ENCODE results near the gene IQSEC1.
A peak's percentile ranks its signal among the peaks of the same experiment; 100 is the strongest.

Gene IQSEC1

GRCh38 chr3:12869035-12869621 lies 204.1 kb downstream of the IQSEC1 start:
- TF ChIP-seq, protein P1, sequence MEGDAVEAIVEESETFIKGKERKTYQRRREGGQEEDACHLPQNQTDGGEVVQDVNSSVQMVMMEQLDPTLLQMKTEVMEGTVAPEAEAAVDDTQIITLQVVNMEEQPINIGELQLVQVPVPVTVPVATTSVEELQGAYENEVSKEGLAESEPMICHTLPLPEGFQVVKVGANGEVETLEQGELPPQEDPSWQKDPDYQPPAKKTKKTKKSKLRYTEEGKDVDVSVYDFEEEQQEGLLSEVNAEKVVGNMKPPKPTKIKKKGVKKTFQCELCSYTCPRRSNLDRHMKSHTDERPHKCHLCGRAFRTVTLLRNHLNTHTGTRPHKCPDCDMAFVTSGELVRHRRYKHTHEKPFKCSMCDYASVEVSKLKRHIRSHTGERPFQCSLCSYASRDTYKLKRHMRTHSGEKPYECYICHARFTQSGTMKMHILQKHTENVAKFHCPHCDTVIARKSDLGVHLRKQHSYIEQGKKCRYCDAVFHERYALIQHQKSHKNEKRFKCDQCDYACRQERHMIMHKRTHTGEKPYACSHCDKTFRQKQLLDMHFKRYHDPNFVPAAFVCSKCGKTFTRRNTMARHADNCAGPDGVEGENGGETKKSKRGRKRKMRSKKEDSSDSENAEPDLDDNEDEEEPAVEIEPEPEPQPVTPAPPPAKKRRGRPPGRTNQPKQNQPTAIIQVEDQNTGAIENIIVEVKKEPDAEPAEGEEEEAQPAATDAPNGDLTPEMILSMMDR (conservative IDR thresholded peaks at IDR 0.05; ENCODE audit: low read depth, low read length), result no peak
- no peak for DNase-seq (ENCODE audit: low read depth)
- peak overlapping the region; percentile 30 for H3K4me3 ChIP-seq (ENCODE audit: low read length)

- peak; percentile 51 for DNase-seq (ENCODE audit: low read depth)
- H3K4me3 ChIP-seq (ENCODE audit: low read length), result peak overlapping the region; percentile 30
- TF ChIP-seq, protein P1 (conservative IDR thresholded peaks at IDR 0.05; ENCODE audit: low read depth, low read length), result peak; percentile 97
These were observed 204.9 kb downstream of the IQSEC1 start for GRCh38 chr3:12868039-12869034.

GRCh38 chr3:12866836-12867235 lies 206.4 kb downstream of the IQSEC1 start:
- TF ChIP-seq, protein P1 (conservative IDR thresholded peaks at IDR 0.05; ENCODE audit: low read depth, low read length), result no peak
- DNase-seq (ENCODE audit: low read depth), result no peak
- no peak overlapping the region for H3K4me3 ChIP-seq (ENCODE audit: low read length)

DNA sequence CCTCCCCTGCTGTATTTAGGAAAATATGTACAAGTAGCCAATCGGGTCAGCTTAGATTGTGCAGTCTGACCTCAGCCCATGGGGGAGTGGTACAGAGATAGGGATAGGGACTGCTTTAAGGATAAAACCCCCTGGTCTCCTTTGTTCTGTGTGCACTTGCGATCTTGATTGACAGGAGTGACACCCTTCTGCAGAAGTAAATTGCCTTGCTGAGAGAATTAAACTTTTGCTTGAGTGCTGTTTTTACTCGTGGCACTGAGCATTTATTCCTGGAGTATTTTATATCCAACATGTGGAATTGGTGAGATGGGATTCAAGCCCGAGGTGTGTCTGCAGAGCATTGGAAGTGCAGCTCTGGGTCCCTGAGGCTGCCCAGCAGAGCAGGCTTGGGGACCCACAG lies 208.0 kb downstream of the IQSEC1 start:
- TF ChIP-seq, protein P1 (conservative IDR thresholded peaks at IDR 0.05; ENCODE audit: low read depth, low read length), result no peak
- no peak for DNase-seq (ENCODE audit: low read depth)

GRCh38 chr3:12862387-12862786 lies 210.8 kb downstream of the IQSEC1 start:
- TF ChIP-seq, protein P1 (conservative IDR thresholded peaks at IDR 0.05; ENCODE audit: low read depth, low read length), result no peak
- DNase-seq (ENCODE audit: low read depth), result no peak
- no peak overlapping the region for H3K4me3 ChIP-seq (ENCODE audit: low read length)

More for the DNA sequence above, 208.0 kb downstream of the IQSEC1 start:
- no peak overlapping the region for H3K4me3 ChIP-seq (ENCODE audit: low read length)

DNA sequence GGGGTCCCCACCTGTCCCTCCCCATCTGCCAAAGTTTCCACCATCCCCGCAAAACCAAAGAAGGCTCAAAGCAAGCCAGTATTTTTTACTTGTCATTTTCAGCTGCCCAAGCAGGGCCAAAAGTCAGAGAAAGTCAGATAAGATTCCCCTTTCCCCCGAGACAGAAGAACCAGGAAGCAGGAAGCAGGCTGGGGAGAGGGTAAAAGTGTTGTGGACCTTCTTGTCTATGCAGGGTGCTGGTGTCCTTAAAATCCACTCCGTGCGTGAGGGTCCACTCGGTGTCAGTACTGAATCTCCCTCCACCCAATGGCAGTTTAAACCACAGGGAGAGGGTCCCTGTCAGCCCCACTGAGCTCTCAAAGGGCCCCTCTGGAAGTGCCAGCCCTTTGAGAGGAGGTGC lies 211.6 kb downstream of the IQSEC1 start:
- TF ChIP-seq, protein P1 (conservative IDR thresholded peaks at IDR 0.05; ENCODE audit: low read depth, low read length), result no peak
- H3K4me3 ChIP-seq (ENCODE audit: low read length), result no peak overlapping the region
- DNase-seq (ENCODE audit: low read depth), result no peak
